Sigmoid colon (tissue), 4 donors: ENCODE data around the gene EXOC6B.

Source experiments
- EP300 ChIP-seq, 4 donors: sonication (generic); formaldehyde crosslinking; IDR thresholded peaks; one replicate each; pipeline ENCODE4 v1.6.1; 2017; ENCODE audit warnings: antibody characterized with exemption in 4 of 4
- POLR2A ChIP-seq, 2 donors: fragments of 450-650 bp; IDR thresholded peaks; one replicate each; pipeline ENCODE4 v1.6.1; 2016; ENCODE audit warnings: antibody characterized with exemption in 2 of 2, mild to moderate bottlenecking in 2 of 2, moderate library complexity in 2 of 2
- TF ChIP-seq, protein P1 (sequence below), 4 experiments: fragments of 450-650 bp in 3 of 4; fragments of 200-600 bp in 1 of 4; IDR thresholded peaks; one replicate each; pipeline ENCODE4 v1.5.1; 2016 to 2019; ENCODE audit warnings: antibody characterized with exemption in 4 of 4, mild to moderate bottlenecking in 3 of 4, moderate library complexity in 2 of 4

GRCh38 chr2:72332720-72333119 lies 493.1 kb downstream of the EXOC6B start:
- TF ChIP-seq, protein P1, sequence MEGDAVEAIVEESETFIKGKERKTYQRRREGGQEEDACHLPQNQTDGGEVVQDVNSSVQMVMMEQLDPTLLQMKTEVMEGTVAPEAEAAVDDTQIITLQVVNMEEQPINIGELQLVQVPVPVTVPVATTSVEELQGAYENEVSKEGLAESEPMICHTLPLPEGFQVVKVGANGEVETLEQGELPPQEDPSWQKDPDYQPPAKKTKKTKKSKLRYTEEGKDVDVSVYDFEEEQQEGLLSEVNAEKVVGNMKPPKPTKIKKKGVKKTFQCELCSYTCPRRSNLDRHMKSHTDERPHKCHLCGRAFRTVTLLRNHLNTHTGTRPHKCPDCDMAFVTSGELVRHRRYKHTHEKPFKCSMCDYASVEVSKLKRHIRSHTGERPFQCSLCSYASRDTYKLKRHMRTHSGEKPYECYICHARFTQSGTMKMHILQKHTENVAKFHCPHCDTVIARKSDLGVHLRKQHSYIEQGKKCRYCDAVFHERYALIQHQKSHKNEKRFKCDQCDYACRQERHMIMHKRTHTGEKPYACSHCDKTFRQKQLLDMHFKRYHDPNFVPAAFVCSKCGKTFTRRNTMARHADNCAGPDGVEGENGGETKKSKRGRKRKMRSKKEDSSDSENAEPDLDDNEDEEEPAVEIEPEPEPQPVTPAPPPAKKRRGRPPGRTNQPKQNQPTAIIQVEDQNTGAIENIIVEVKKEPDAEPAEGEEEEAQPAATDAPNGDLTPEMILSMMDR (IDR thresholded peaks at IDR 0.05), result no peak
- TF ChIP-seq EP300 (IDR thresholded peaks at IDR 0.05), result no peak
- TF ChIP-seq POLR2A (IDR thresholded peaks at IDR 0.05), result no peak
